ENCODE results near the gene NEAT1. TPM values are rescaled to one million over a fixed set of nuclear protein-coding genes. Genes with fewer than 3 reads are reported as not detected.
A peak's percentile ranks its signal among the peaks of the same experiment; 100 is the strongest.

NEAT1 gene
- total RNA-seq, 4 donors from 2014 or later = 42.8 to 181 (median 96.0) TPM

DNA sequence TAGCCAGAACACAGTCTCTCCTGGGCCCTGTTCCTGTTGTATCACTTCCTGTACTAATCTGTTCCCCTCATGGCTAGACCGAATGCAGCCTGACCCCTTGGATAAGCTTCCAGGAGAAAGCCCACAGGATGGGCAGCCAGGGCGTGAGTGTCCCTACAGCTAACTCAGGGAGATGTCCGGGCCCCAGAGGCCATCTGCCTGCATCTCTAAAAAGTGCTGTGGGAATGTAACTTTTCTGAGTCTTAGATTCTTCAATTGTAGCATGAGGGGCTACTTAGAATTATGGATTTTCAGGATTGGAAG lies 68.5 kb downstream of the NEAT1 start:
- no peaks in the 10 kb centered on the region for H3K27me3 ChIP-seq
- H3K4me1 ChIP-seq = peaks cover 96 to 98% (median 98%) of the 10 kb centered on the region in 4 donors
- no peak overlapping the region for H3K4me3 ChIP-seq
- no peaks in the 10 kb centered on the region for H3K36me3 ChIP-seq
- no peak for DNase-seq (ENCODE audit: extremely low spot score)
- intact Hi-C loops (cut with DNase I) = no loop called here
- TF ChIP-seq POLR2AphosphoS5 (IDR thresholded peaks at IDR 0.05) (peak in 1 of 2 donors; percentile 4), EP300 (IDR thresholded peaks at IDR 0.05) (no peak)
- TF ChIP-seq, protein P1, sequence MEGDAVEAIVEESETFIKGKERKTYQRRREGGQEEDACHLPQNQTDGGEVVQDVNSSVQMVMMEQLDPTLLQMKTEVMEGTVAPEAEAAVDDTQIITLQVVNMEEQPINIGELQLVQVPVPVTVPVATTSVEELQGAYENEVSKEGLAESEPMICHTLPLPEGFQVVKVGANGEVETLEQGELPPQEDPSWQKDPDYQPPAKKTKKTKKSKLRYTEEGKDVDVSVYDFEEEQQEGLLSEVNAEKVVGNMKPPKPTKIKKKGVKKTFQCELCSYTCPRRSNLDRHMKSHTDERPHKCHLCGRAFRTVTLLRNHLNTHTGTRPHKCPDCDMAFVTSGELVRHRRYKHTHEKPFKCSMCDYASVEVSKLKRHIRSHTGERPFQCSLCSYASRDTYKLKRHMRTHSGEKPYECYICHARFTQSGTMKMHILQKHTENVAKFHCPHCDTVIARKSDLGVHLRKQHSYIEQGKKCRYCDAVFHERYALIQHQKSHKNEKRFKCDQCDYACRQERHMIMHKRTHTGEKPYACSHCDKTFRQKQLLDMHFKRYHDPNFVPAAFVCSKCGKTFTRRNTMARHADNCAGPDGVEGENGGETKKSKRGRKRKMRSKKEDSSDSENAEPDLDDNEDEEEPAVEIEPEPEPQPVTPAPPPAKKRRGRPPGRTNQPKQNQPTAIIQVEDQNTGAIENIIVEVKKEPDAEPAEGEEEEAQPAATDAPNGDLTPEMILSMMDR (IDR thresholded peaks at IDR 0.05) = no peak
- 52% methylated on average over 3 of the region's 3 CpGs for WGBS
- peak overlapping the region; percentile 95 to 99 (median 98) for H3K27ac ChIP-seq (replicated peaks in 1 of 4)
- H3K9me3 ChIP-seq = no peaks in the 10 kb centered on the region

GRCh38 chr11:65491614-65492386 lies 69.2 kb downstream of the NEAT1 start:
- Histone ChIP-seq H3K4me3 (peak overlapping the region in 2 of 4 donors; percentile 6 to 24), H3K27ac (replicated peaks in 1 of 4) (peak overlapping the region; percentile 95 to 99 (median 98)), H3K36me3 (no peaks in the 10 kb centered on the region), H3K27me3 (no peaks in the 10 kb centered on the region), H3K4me1 (peaks cover 94 to 98% (median 98%) of the 10 kb centered on the region in 4 donors), H3K9me3 (no peaks in the 10 kb centered on the region)
- no peak for DNase-seq (ENCODE audit: extremely low spot score)
- TF ChIP-seq POLR2AphosphoS5 (IDR thresholded peaks at IDR 0.05) (peak in 1 of 2 donors; percentile 87), POLR2A (IDR thresholded peaks at IDR 0.05; ENCODE audit: low read depth) (no peak), EP300 (IDR thresholded peaks at IDR 0.05) (peak; percentile 73)
- TF ChIP-seq, protein P1 (IDR thresholded peaks at IDR 0.05) = no peak
- 46% methylated on average over 10 of the region's 17 CpGs for WGBS
- intact Hi-C loops (cut with DNase I) = no loop called here

DNA sequence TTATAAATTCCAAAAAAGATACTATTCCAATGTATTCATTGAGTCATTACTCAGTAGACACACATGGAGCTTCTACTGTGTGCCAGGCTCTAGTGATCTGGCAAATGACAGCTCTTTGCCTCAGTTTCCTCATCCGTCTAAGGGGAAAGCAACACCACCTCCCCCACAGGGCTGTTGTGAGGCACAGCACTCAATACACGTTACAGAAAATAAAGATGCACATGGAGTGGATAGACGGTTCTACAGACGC lies 69.7 kb downstream of the NEAT1 start:
- intact Hi-C loops (cut with DNase I) = no loop called here
- 29% methylated on average over 3 of the region's 4 CpGs for WGBS
- H3K27me3 ChIP-seq = no peaks in the 10 kb centered on the region
- DNase-seq (ENCODE audit: extremely low spot score) = no peak
- peaks cover 91 to 98% (median 96%) of the 10 kb centered on the region in 4 donors for H3K4me1 ChIP-seq
- H3K27ac ChIP-seq (replicated peaks in 1 of 4) = peak overlapping the region; percentile 95 to 99 (median 98)
- no peak for TF ChIP-seq POLR2AphosphoS5 (IDR thresholded peaks at IDR 0.05)
- TF ChIP-seq, protein P1 (IDR thresholded peaks at IDR 0.05) = no peak
- no peak for TF ChIP-seq POLR2A (IDR thresholded peaks at IDR 0.05; ENCODE audit: low read depth)
- no peak for TF ChIP-seq EP300 (IDR thresholded peaks at IDR 0.05)
- peak overlapping the region in 3 of 4 donors; percentile 6 to 28 (median 23) for H3K4me3 ChIP-seq
- no peaks in the 10 kb centered on the region for H3K9me3 ChIP-seq
- H3K36me3 ChIP-seq = no peaks in the 10 kb centered on the region

DNA sequence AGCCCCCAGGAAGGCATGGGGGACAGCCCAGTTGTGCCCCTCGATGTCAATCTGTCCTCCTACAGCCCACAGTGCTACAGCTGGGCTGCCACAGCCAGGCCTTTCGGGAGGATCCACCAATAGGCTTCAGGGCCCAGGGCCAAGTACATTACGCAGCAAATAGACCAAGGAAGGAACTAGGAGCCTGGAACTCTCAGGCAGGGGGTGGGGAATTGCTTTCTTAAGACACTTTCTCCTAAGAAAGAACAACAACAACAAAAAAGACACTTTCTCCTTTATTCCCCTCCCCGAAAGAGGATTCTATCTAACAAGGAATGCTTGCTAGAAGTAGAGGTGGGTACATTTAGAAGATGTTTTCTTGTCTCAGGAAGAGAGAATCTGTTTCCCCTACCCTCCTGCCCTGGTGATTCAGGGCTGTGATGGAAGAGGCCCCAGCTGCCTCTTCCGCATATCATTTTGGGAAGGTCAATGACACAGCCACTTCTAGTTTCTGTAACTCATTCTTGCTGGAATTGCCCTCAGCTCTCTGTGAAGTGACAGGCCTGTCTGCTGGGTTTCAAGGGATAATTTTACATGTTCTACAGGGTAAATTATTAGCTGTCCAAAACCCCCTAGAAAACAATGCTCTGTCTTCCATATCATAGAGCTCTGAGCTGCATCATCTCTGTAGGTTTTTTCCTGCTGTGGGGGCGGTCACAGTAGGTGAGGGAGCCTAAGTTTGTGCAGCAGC lies 70.2 kb downstream of the NEAT1 start:
- H3K36me3 ChIP-seq = no peaks in the 10 kb centered on the region
- intact Hi-C loops (cut with DNase I) = no loop called here
- 16% methylated on average over 6 of the region's 6 CpGs for WGBS

More for the DNA sequence above, 70.2 kb downstream of the NEAT1 start:
- TF ChIP-seq POLR2AphosphoS5 (IDR thresholded peaks at IDR 0.05) = peak in 1 of 2 donors; percentile 88
- TF ChIP-seq, protein P1 (IDR thresholded peaks at IDR 0.05) = no peak
- TF ChIP-seq POLR2A (IDR thresholded peaks at IDR 0.05; ENCODE audit: low read depth) = peak; percentile 19
- TF ChIP-seq EP300 (IDR thresholded peaks at IDR 0.05) = peak; percentile 56
- Histone ChIP-seq H3K27ac (replicated peaks in 1 of 4) (peak overlapping the region; percentile 95 to 99 (median 98)), H3K4me1 (peaks cover 90 to 95% (median 94%) of the 10 kb centered on the region in 4 donors), H3K27me3 (no peaks in the 10 kb centered on the region), H3K9me3 (no peaks in the 10 kb centered on the region), H3K4me3 (peak overlapping the region; percentile 6 to 28 (median 20))
- no peak for DNase-seq (ENCODE audit: extremely low spot score)

Data from esophagus muscularis mucosa (tissue), 4 donors.